HuH-7.5 (cell line): ENCODE data around the gene SLC25A23.
"Not testable (repeated sequence)": the region's sequence is repeated elsewhere in the genome, so short reads cannot be mapped to it uniquely, and the experiment has no call there.

Experiments
- DNase-seq: peaks from one replicate; pipeline ENCODE4 v3.0.0; 2011; ENCODE audit warnings: low spot score

SLC25A23 gene

DNA sequence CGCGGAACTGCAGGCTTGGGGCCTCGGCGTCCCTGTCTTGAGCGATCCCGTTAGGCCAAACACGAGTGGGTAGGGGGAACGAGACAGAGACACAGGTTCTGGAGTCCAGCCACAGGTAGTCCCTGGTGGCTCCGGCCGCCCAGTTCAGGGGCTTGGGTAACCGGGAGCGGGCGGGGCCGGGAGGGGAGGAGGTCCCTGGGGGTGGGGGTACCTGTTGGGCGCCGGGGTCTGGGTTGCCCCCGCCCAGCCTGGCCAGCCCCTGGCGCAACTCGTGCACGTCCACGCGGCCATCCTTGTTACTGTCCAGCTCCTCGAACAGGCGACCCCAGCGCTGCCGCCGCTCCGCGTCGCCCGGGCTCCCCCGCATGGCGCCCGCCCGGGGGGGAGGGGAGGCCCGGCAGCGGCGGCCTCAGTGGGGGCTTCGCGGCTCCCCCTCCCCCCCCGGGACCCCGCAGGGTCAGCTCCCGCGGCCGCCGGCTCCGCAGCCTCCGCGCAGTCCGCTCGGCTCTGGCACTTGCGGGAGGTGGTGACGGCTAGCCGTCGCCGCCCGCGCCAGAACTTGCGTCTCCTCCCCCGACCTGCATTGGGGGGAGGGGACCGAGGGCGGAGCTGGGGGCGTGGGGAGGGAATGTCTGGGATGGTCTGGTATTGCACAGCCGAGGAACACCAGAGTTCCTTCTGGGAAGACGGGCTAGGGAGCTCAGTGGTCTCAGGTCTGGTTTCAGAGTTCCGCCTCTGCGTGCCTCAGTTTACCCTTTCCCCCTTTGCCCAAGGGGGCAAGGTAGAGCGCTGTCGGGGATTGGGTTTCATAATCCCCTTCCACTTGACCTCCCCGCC lies at the start of gene SLC25A23:
Gene SLC25A23, minus strand, starts transcription at position 531 of the 837 bp plus-strand sequence. Its CDS starts 164 bp downstream, at position 367.
- peak; percentile 86 for DNase-seq

DNA sequence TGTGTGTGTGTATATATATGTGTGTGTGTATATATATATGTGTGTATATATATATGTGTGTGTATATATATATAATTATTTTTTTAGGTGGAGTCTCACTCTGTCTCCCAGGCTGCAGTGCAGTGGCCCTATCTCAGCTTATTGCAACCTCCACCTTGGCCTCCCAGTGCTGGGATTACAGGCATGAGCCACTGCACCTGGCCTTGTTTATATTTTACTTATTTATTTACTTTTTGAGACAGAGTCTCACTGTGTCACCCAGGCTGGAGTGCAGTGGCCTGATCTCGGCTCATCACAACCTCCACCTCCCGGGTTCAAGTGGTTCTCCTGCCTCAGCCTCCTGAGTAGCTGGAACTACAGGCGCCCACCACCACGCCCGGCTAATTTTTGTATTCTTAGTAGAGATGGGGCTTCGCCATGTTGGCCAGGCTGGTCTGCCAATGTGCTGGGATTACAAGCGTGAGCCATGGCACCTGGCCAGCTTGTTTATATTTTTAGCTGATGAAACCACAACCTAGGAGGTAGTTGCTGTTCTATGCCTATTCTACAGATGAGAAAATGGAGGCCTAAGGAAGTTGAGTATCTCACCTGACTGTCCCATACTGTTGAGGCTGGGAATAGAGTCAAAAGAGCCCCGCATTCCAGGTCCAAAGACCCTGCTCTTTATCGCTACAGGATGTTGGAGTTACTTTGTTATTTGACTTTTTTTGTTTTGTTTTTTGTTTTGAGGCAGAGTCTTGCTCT lies 48.6 kb upstream of the SLC25A23 start:
- not testable (repeated sequence) for DNase-seq

DNA sequence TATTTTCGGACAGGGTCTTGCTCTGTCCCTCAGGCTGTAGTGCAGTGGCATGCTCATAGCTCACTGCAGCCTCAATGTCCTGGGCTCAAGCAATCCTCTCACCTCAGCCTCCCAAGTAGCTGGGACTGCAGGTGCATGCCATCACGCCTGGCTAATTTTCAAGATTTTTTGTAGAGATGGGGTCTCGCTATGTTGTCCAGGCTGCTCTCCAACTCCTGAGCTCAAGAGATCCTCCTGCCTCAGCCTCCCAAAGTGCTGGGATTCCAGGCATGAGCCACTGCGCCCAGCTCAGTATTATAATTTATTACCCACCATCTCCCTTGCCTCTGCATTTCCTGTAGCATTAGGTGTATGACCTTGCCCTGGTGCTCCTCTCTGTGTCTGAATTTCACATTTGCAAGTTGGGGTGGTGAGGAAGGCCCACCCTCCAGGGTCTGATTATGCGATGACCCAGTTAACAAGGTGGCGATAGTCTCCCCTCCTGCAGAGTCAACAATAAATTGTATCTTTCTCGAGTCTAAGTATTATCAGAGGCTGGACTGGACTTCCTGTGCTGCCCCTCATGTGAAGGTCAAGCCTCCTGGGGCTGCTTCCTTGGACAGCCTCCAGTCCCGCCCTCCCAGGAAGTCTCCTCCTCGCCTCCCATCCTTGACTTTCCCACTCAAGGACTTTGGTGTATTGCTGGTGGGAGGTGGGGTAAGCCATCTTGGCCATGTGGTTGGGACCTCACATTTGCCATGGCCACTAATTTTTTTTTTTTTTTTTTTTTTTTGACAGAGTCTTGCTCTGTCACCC lies 44.0 kb upstream of the SLC25A23 start:
- no peak for DNase-seq

DNA sequence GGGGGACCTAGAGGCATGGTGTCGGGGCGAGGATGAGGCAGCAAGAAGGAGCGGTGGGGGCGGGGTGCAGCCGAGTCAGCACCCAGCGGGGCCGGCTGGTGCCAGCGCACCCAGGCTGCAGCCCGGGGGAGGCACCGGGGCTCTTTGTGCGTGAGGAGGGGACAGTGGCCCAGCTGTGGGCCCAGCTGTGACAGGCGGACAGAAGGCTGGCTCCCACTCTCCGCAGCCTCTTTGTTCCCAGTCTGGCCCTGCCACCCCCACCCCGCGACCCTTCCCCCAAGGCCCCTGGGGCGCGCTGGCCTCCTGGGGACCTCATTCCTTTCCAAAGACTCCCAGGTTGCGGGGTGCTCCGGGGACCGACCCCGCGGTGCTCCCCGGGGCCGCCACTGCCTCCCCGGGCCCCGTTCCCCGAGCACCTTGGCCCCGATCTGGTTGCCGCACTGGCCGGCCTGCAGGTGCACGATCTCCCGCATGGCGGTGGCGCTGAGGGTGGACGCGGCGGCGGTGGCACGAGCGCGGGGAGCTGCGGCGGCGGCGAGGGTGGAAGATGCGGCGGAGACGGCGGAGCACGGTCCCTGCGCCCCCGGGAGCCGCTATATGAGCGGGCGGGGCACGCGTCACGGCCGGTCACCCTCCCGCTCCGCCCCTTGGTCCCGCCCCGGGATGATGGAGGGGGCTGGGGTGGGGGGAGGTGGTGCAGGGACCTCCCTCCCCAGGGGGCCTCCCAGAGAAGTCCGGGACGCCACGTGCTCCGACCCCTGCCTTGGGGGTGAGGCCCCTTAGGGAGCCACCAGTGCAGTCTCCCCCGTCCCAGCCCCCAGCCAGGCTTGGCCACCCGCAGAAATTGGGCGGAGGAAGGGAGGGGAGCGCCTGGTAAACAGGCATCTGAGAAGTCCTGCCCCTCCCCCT lies 42.4 kb upstream of the SLC25A23 start, which contains the start of gene TUBB4A:
Gene TUBB4A, minus strand, starts transcription at position 570 of the 909 bp plus-strand sequence. Its CDS starts 97 bp downstream, at position 473.
- peak; percentile 52 for DNase-seq

DNA sequence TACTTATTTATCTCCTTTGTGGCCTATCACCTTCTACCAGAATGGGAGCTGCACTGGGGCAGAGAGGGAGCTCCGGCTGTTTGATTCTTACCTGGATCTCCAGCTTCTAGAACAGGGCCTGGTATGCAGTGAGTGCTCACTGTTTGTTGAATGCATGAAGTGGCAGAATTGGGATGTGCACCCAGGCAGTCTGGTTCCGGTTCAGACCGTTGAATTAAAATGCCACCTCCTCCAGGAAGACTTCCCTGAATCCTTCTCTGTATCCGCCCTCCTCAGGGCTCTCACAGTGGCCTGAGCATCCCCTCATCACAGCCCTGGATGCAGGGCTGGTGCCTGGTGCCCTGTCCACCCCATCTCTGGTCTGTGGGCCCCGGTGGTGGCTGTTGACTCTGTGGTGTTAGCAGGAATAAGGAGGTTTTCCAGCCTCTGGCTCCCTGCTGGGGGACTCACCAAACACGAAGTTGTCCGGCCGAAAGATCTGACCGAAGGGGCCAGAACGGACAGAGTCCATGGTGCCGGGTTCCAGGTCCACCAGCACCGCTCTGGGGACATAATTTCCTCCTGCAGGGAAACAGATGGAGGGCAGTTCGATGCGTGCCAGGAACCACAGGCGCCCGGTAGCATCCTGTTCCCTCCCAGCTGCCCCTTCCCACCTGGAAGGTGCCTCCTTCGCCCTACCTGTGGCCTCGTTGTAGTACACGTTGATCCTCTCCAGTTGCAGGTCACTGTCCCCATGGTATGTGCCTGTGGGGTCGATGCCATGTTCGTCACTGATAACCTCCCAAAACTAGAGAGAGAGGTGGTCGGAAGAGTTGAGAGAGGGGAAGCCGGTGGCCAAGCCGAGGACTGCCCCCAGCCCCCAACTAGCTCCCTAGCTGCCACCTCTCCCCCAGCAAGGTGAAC lies 41.5 kb upstream of the SLC25A23 start:
- no peak for DNase-seq

DNA sequence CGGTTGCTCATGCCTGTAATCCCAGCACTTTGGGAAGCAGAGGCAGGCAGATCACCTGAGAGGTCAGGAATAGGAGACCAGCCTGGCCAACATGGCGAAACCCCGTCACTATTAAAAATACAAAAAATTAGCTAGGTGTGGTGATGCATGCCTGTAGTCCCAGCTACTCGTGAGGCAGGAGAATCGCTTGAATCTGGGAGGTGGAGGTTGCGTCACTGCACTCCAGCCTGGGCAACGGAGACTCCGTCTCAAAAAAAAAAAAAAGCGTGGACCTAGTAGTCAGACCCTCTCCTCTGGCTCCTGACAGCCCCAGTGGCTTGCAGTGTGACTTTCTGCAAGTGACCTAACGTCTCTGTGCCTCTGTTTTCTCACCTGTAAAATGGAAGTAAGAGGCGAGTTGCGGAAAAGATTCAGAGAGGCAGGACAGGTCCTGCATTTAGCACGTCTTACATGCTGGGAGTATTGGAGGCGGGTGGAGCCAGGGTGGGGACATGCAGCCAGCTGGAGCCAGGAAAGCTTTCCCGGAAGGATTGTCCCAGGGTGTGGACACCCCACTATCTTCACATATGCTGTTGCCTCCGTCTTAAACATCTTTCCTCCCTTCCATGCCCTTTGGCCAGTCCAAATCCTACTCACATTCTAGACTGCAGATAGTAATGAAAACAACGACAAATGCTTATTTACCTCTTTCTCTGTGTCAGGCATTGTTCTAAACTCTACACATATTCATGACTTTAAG lies 39.6 kb upstream of the SLC25A23 start:
- DNase-seq: no peak

DNA sequence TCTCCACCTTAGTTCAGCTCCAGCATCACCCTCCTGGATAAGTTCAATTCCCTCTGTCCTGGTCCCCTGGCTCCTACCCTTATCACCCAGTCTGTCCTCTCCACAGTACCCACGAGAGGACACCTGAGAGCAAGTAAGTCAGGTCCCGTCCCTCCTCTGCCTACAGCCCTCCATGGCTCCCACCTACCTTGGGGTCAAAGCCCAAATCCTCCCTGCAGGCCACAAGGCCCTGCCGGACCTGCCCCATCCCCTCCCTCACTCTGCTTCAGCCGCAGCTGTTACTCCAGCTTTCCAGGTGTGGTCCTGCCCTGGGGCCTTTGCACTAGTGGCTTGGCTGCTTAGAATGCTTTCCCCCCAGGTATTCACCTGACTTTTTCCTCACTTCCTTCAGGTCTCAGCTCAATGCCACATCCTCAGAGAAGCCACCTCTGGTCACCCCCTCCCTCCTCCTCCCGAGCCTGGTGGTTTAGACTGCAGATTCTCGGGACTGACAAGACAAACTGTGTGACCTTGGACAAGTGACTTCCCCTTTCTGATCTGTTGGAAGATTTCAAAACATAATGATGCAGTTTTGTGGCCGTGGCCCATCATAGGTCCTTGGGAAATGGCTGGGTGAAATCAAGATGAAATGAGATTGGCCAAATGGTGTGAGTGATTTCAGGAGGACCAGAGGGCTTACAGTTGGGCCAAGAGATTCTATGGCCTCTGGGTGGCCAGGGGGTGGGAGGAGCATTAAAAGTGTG lies 38.9 kb upstream of the SLC25A23 start:
- no peak for DNase-seq

DNA sequence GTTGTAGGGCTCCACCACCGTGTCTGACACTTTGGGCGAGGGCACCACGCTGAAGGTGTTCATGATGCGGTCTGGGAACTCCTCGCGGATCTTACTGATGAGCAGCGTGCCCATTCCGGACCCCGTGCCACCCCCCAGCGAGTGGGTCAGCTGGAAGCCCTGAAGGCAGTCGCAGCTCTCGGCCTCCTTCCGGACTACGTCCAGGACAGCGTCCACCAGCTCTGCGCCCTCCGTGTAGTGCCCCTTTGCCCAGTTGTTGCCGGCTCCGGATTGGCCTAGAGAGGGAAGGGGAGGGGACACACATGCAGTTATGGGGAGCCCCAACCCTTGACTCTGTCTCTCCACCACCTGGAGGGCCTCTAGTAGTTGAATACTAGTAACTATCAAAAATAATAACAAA lies 36.4 kb upstream of the SLC25A23 start:
- DNase-seq: no peak

DNA sequence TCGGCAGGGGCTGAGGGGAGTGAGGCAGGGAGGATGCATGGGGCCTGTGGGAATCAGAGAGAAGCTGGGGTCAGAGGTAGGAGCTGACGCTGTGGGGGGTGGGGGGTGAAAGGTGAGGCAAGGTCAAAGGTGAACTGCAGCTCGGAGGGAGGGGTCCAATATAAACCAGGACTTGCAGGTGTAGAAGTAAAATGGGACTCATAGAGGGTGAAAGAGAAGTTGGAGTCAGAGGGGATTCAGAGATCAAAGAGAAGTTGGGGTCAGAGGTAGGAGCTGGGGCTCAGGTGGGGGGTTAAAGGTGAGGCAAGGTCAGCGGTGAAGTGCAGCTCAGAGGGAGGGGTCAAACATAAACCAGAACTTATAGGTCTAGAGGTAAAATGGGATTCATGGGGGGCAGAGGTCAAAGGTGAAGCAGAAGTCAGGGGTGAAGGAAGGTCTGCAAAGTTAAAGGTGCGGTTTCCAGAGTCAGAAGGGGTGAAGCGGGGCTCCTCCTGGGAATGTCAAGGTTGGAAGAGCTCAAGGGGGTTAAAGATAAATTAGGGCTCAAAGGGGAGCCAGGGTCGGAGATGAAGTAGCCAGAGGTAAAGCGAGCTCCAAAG lies 34.9 kb upstream of the SLC25A23 start:
- DNase-seq: no peak

DNA sequence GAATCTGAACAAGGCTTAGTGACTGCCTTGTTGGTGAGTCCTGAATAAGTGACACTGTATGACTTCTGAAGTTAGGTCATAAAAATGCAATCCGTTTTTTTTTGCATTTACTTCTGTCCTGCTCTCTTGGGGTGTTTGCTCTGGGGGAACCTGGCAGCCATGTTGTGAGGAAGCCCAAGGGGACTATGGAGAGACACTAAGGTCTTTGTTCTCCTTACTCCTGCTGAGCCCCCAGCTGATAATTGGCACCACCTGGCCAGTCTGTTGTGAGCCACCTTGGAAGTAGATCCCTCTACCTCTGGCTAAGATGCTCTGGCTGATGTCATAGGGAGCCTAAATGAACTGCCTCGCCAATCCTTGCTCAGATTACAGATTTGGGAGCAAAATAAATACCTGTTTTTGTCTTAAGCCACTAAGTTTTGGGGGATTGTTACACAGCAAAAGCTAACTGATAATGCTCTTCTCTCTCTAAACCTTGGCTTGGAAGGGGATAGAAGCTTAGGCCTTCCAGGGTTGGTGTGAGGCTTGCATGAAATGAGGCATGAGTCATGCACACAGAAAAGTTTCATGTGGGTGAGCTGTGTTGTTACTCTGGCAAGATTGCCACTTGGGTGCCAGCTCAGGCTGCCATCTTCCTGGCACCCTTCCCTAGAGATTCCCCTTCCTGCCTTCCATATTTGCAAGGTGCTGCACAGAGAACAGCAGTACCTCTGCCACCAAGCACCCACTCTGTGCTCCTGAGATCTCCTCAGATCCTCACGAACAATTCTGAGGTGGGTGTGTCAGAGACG lies 32.4 kb upstream of the SLC25A23 start:
- DNase-seq: no peak

DNA sequence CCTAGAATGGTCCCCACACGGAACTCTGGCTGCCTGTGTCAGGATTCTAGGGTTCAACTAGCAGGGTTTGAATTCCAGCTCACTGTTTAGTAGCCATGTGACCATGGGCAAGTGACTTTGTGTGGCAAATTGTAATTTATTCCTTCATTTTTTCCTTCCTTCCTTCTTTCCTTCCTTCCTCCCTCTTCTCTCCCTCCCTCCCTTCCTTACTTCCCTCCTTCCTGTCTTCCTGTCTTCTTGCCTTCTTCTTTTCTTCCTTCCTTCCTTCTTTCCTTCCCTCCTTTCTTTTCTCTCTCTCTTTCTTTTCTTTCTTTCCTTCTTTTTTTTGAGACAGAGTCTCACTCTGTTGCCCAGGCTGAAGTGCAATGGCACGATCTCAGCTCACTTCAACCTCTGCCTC lies 30.5 kb upstream of the SLC25A23 start:
- DNase-seq: no peak

DNA sequence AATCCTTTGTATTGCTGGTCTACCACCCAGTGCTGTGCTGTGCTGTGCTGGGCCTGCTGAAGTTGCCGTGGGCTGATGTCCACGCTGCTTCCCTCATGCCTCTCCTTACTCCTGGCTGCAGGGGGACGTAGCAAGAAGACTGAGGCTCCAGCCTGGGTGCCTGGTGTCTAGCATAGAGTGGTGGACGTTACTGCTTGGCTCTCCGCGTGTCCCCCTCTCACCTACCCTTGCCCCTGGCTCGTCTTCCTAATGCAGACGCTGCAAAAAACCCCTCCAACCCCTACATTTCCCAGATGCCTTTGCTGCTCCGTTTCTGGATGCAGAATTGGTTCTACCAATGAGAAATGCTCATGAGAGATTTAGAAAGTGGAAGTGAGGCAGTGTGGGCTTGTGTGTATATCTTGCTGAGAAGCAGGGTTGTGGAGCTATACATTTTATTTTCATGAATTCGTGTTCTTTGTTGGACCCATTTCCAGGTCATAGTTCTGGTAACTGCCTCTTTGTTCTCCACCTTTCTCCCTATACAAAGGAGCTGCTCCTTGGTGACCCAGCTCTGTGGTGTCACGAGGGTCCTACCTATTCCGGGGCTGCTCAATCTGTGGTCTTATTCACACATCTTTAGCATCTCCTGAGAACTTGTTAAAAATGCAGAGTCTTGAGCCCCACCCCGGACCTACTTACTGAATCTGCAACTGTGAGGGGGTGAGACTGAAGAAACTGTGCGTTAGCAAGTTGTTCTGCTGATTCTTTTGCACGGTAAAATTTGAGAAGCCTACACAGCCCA lies 29.9 kb upstream of the SLC25A23 start:
- DNase-seq: no peak

DNA sequence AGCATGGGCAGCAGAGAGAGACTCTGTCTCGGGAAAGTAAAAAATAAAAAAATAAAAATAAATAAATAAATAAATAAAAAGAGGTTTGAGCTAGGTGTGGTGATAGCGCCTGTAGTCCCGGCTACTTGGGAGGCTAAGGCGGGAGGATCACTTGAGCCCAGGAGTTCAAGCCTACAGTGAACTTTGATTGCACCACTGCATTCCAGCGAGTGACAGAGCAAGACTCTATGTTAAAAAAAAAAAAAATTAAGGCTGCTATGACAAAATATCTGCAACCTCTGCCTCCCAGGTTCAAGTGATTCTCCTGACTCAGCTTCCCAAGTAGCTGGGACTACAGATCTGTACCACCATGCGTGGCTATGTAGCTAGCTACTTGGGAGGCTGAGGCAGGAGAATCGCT lies 25.2 kb upstream of the SLC25A23 start:
- no peak for DNase-seq

DNA sequence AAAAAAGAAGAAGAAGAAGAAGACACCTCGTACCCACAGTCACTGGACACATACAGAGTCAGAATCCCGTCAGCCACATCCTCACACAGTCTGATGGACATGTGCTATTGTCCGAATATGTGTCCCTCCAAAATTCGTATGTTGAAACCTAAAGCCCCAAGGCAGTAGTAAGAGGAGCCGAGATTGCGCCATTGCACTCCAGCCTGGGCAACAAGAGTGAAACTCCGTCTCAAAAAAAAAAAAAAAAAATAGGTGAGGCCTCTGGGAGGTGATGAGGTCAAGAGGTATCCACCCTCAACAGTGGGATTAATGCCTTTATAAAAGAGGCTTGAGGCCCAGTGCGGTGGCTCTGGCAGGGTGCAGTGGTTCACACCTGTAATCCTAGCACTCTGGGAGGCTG lies 24.6 kb upstream of the SLC25A23 start:
- DNase-seq: no peak

DNA sequence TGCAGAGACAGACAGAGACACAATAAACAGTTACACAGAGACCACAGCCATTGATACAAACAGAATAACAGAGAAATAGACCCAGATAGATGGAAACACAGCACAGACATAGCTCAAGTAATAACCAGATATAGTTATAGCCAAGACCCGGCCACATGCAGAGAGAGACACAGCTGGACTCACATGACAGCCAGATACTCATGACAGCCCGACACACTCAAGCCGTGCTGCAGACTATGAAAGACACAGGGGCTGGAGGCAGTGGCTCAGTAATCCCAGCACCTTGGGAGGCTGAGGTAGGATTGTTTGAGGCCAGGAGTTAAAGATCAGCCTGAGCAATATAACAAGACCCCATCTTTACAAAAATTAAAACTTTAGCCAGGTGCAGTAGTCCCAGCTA lies 23.6 kb upstream of the SLC25A23 start:
- no peak for DNase-seq

DNA sequence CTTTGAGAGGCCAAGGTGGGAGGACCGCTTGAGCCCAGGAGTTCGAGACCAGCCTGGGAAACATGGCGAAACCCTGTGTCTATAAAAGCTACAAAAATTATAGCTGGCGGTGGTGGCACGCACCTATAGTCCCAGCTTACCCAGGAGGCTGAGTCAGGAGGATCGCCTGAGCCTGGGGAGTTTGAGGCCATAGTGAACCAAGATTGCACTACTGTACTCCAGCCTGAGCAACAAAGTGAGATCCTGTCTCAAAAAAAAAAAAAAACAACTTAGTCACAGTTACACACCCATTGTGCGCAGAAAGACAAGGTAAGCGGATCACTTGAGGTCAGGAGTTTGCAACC lies 22.7 kb upstream of the SLC25A23 start:
- no peak for DNase-seq
